HUES64 (cell line): ENCODE results near the gene REEP2.

Source experiments
- H3K27ac ChIP-seq: 2 replicates; pipeline ENCODE4 v1.7.0; 2013; ENCODE audit warnings: low read depth, low read length, inconsistent platforms
- H3K27me3 ChIP-seq: 2 replicates; pipeline ENCODE4 v1.6.1; 2013; ENCODE audit warnings: mild to moderate bottlenecking, low read length; ENCODE audit not compliant: insufficient read depth
- H3K36me3 ChIP-seq: 2 replicates; pipeline ENCODE4 v1.6.1; 2013; ENCODE audit warnings: mild to moderate bottlenecking, low read length; ENCODE audit not compliant: insufficient read depth
- H3K4me1 ChIP-seq: 2 replicates; pipeline ENCODE4 v1.6.1; 2013; ENCODE audit warnings: mild to moderate bottlenecking, low read length, moderate library complexity; ENCODE audit not compliant: insufficient read depth
- H3K4me3 ChIP-seq: 2 replicates; pipeline ENCODE4 v1.5.1; 2013; ENCODE audit warnings: mild to moderate bottlenecking, low read length, moderate library complexity
- H3K9ac ChIP-seq: 2 replicates; pipeline ENCODE4 v1.6.1; 2013; ENCODE audit warnings: mild to moderate bottlenecking, low read depth, low read length
- H3K9me3 ChIP-seq: 2 replicates; pipeline ENCODE4 v1.6.1; 2013; ENCODE audit warnings: low read depth, low read length; ENCODE audit not compliant: insufficient read depth
- WGBS: fragments of 150-250, 120-280 bp; methylation state at CpG from one replicate; pipeline ENCODE4 v1.1.7; 2013; ENCODE audit warnings: missing lambda C conversion rate; 5-methylcytosine and 5-hydroxymethylcytosine counted together

Gene REEP2

GRCh38 chr5:138450971-138451370 lies 12.1 kb downstream of the REEP2 start:
- Histone ChIP-seq H3K4me1 (peaks cover 18% of the 10 kb centered on the region), H3K9ac (no peak overlapping the region), H3K36me3 (no peaks in the 10 kb centered on the region), H3K27ac (no peak overlapping the region), H3K4me3 (no peak overlapping the region), H3K27me3 (no peaks in the 10 kb centered on the region), H3K9me3 (no peaks in the 10 kb centered on the region)
- 93% methylated on average over 5 of the region's 5 CpGs for WGBS

DNA sequence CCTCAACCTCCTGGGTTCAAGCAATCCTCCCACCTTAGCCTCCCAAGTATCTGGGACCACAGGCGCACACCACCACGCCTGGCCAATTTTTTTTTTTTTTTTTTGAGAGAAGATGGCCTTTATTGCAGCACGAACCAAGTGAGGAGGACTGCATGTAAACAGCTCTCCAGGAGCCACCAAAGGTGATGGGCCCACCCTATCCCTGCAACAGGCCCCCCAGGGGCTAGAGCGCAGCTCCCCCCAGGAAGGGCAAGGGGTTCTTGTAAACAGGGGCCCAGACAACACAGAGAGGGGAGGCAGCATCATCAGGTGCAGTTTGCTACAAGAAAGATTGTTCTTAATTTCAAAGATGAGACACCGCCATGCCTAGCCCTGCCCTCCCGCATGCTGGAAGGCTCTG lies 13.9 kb downstream of the REEP2 start:
- Histone ChIP-seq H3K27ac (no peak overlapping the region), H3K9me3 (no peaks in the 10 kb centered on the region), H3K4me3 (no peak overlapping the region), H3K36me3 (no peaks in the 10 kb centered on the region), H3K4me1 (peaks cover 18% of the 10 kb centered on the region), H3K9ac (no peak overlapping the region), H3K27me3 (no peaks in the 10 kb centered on the region)
- WGBS = 94% methylated on average over 6 of the region's 6 CpGs

DNA sequence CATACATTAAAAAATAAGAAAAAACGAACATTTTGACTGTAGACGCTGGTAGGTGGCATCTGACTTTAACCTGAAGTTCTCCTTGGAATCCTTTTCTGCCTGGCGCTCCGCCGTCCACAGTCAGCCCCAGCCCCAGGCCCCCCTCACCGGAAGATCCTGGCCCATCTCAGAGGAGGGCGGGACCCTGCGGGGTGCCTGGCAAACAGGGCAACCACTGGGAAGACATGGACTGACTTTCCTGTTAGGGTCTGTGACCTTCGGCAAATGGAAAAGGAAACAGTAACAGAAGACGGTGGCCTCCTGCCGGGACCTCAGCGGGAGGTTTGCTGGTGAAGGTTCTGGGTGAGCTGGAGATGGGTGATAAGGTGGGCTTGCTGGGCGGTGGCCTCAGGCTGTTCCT lies 14.7 kb downstream of the REEP2 start:
- Histone ChIP-seq H3K27me3 (no peaks in the 10 kb centered on the region), H3K4me1 (peaks cover 16% of the 10 kb centered on the region), H3K27ac (no peak overlapping the region), H3K4me3 (no peak overlapping the region), H3K36me3 (no peaks in the 10 kb centered on the region), H3K9ac (no peak overlapping the region), H3K9me3 (no peaks in the 10 kb centered on the region)
- 90% methylated on average over 13 of the region's 13 CpGs for WGBS

DNA sequence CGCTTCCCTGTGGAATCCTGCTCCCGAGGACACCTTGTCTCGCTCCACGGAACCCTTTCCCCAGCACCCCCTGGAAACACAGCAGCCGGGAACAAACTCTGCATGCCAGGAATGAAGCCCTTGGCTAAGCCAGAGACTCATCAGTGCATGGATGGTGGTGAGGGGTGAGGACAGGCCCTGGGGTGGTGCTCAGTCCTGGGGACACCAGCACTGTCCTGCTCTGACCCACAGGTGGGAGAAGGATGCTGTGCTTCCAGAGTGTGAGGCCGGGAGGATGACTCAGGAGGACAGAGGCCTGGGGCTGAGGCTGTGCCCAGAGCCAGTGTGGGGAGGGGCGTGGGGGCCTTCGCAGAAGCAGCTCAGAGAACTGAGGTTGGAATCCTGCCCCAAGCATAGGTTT lies 15.3 kb downstream of the REEP2 start:
- WGBS = 91% methylated on average over 8 of the region's 8 CpGs
- Histone ChIP-seq H3K4me3 (no peak overlapping the region), H3K4me1 (peaks cover 13% of the 10 kb centered on the region), H3K9ac (no peak overlapping the region), H3K27me3 (no peaks in the 10 kb centered on the region), H3K27ac (no peak overlapping the region), H3K36me3 (no peaks in the 10 kb centered on the region), H3K9me3 (no peaks in the 10 kb centered on the region)

DNA sequence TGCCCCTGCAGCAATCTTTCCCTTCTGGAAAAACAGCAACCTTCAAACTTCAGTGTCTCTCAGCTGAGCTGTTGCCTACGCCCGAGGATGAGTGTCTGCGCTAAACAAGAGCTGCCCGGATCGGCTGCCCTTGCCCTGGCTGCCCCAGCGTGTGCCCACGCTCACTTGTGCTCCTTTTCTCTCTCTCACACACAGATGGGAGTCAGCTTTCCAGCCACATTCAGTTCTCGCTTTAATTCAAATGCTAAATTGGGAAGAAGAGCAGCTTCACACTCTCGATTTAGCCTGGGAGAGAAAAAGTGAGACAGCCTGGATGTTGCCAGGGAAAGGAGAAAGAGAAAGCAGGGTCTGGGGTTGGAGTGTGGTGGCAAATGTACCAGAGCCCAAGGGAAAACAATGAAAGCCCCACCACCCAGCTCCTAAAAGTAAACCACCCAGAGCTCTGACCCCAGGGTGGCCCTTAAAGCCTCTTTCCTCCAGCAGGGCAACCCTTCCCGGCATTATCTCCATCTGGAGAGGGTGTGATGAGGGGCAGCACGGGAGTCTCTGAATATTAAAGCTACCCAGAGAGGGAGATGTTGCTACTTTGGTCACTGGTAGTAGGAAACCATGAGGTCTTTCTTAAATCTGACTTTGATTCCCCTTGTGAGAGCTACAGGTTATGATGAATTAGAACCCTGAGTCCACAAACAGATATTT lies 16.5 kb downstream of the REEP2 start:
- Histone ChIP-seq H3K4me3 (no peak overlapping the region), H3K9ac (no peak overlapping the region), H3K27ac (no peak overlapping the region), H3K4me1 (peaks cover 9% of the 10 kb centered on the region), H3K36me3 (no peaks in the 10 kb centered on the region), H3K9me3 (no peaks in the 10 kb centered on the region), H3K27me3 (no peaks in the 10 kb centered on the region)
- 45% methylated on average over 11 of the region's 11 CpGs for WGBS

DNA sequence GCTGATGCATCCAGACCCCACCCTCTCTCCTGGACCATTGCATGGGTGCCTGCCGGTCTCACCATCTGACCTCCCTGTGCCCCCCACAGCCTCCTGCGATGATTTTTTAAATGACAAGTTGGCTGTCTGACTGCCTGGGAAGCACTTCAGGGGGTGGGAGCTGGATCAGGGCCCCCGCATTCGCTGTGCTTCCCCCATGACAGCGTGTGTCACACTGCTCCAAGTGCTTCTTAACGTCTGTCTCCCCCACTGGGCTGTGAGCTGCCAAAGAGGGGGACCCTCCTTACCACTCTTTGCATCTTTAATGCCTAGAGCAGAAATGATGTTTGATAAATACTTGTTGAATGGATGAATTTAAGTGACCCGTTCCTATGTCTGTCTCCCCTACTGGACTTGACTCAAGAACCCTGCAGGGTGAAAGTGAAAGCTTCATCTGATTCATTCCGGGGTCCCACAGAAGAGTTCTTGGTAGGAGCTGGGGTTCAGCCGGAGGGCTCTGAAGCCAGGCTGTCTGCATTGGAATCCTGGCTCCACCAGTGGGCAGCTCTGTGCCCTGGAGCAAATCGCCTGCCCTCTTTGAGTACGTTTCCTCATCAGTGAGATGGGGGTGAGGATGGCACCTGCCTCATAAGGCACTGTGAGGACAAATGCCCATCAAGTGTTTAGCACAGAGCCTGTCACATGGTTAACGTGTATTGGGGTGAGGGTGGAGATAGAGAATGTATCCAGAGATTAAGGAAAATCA lies 18.8 kb downstream of the REEP2 start:
- H3K36me3 ChIP-seq = no peaks in the 10 kb centered on the region
- H3K27me3 ChIP-seq = no peaks in the 10 kb centered on the region
- 89% methylated on average over 12 of the region's 12 CpGs for WGBS
- no peak overlapping the region for H3K9ac ChIP-seq
- H3K9me3 ChIP-seq = no peaks in the 10 kb centered on the region
- H3K4me3 ChIP-seq = no peak overlapping the region
- H3K27ac ChIP-seq = no peak overlapping the region
- H3K4me1 ChIP-seq = peaks cover 9% of the 10 kb centered on the region

GRCh38 chr5:138458384-138458783 lies 19.5 kb downstream of the REEP2 start:
- Histone ChIP-seq H3K4me1 (peaks cover 9% of the 10 kb centered on the region), H3K27me3 (no peaks in the 10 kb centered on the region), H3K27ac (no peak overlapping the region), H3K36me3 (no peaks in the 10 kb centered on the region), H3K4me3 (no peak overlapping the region), H3K9me3 (no peaks in the 10 kb centered on the region), H3K9ac (no peak overlapping the region)
- 89% methylated on average over 11 of the region's 11 CpGs for WGBS

- H3K36me3 ChIP-seq = no peaks in the 10 kb centered on the region
- H3K27me3 ChIP-seq = no peaks in the 10 kb centered on the region
- peaks cover 9% of the 10 kb centered on the region for H3K4me1 ChIP-seq
- no peak overlapping the region for H3K9ac ChIP-seq
- 86% methylated on average over 9 of the region's 9 CpGs for WGBS
- H3K4me3 ChIP-seq = no peak overlapping the region
- no peaks in the 10 kb centered on the region for H3K9me3 ChIP-seq
- H3K27ac ChIP-seq = no peak overlapping the region
Observed at GRCh38 chr5:138458856-138459255, 20.0 kb downstream of the REEP2 start.

DNA sequence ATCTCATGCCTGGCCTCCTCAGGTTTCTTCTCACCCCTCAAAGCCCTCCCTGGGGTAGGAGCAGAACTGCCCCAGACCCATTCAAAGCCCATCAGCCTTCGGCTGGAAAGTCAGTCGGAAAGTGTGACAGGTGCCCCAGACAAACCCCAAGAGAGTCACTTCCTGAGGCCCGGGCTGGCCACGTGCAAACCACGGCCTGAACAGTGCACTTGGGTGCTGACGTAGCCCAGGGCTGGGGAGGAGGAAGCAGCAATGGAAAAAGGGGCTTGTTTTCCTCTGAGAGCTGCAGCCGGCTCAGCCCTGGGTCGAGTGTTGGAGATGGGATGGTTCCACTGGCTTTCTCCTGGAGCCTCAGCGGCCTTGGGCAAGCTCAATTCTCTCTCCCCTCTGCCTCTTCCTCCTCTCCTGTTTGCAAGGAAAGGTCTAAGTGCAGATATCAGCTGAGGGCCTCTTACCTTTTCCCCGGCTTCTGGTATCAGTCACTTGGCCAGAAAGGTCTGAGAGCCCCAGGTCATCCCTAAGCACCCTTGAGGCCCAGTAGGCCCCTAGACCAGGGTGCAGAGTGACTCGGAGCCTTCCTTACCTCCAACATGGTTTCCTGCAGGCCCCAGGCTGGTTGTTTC lies 20.6 kb downstream of the REEP2 start:
- Histone ChIP-seq H3K9me3 (no peaks in the 10 kb centered on the region), H3K4me1 (peaks cover 9% of the 10 kb centered on the region), H3K9ac (no peak overlapping the region), H3K27me3 (no peaks in the 10 kb centered on the region), H3K27ac (no peak overlapping the region), H3K36me3 (no peaks in the 10 kb centered on the region), H3K4me3 (no peak overlapping the region)
- WGBS = 91% methylated on average over 11 of the region's 11 CpGs

DNA sequence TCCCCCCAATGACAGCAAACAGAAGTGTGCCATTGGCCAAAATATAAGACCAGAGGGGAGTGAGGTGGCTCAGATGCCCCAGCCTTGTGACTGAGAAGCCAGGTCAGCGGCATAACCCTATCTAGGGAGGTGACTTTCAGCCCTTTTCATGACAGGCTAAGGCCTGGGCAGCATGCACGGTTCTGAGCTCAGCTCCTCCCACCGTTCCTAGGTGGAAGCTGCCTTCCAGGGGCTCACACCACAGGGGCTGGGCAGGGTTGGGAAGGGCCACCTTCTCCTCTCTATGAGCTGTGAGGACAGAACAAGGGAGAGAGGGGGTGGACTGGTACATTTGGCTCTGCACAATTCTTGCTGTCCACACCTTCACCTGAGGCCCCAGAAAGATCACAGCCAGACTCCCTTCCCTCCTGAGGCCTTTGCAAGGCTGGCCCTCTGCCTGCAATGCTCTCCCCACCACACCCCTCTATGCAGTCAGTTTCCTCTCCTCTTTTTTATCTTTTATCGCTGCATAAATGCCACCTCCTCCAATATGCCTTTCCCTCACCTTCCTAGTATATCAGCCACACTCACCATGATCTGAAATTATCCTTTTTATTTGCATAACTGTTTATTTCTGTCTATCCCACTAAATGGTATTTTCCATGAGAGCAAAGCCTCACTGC lies 21.3 kb downstream of the REEP2 start:
- Histone ChIP-seq H3K4me1 (peaks cover 7% of the 10 kb centered on the region), H3K4me3 (no peak overlapping the region), H3K27ac (no peak overlapping the region), H3K9ac (no peak overlapping the region), H3K27me3 (no peaks in the 10 kb centered on the region), H3K36me3 (no peaks in the 10 kb centered on the region), H3K9me3 (no peaks in the 10 kb centered on the region)
- WGBS = 74% methylated on average over 4 of the region's 4 CpGs
